ENCODE measurements around the gene JARID2.

DNA sequence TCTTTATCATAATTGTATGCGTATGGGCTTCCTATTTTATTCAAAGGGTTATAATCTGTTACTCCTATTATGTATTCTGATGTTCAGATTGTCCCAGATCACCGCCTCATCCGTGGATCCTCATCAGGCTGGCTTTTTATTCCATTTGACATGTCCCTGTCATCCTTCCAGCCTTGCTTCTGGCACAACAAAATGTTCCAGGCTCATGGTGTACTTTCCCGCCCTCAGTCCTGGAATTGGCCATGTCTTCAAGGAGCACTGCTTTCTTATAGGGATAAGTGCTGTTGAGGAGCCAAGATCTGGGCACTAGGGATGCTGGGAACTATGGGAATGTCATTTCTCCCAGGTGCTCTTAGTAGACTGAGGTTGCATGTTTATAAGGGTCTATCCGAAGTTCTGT lies 207.8 kb downstream of the JARID2 start:
- no peak for TF ChIP-seq EP300 (IDR thresholded peaks at IDR 0.05; ENCODE audit: borderline replicate concordance in 1 of 2, control insufficient read depth in 1 of 2, low read depth in 2 of 2, low read length in 2 of 2)
- TF ChIP-seq, protein P1, sequence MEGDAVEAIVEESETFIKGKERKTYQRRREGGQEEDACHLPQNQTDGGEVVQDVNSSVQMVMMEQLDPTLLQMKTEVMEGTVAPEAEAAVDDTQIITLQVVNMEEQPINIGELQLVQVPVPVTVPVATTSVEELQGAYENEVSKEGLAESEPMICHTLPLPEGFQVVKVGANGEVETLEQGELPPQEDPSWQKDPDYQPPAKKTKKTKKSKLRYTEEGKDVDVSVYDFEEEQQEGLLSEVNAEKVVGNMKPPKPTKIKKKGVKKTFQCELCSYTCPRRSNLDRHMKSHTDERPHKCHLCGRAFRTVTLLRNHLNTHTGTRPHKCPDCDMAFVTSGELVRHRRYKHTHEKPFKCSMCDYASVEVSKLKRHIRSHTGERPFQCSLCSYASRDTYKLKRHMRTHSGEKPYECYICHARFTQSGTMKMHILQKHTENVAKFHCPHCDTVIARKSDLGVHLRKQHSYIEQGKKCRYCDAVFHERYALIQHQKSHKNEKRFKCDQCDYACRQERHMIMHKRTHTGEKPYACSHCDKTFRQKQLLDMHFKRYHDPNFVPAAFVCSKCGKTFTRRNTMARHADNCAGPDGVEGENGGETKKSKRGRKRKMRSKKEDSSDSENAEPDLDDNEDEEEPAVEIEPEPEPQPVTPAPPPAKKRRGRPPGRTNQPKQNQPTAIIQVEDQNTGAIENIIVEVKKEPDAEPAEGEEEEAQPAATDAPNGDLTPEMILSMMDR (IDR thresholded peaks at IDR 0.05 in 2 of 3, conservative IDR thresholded peaks at IDR 0.05 in 1 of 3; ENCODE audit: control insufficient read depth in 2 of 3, extremely low read depth in 1 of 3, insufficient read depth in 1 of 3, low read depth in 3 of 3, low read length in 3 of 3) = no peak
- TF ChIP-seq, protein P2, sequence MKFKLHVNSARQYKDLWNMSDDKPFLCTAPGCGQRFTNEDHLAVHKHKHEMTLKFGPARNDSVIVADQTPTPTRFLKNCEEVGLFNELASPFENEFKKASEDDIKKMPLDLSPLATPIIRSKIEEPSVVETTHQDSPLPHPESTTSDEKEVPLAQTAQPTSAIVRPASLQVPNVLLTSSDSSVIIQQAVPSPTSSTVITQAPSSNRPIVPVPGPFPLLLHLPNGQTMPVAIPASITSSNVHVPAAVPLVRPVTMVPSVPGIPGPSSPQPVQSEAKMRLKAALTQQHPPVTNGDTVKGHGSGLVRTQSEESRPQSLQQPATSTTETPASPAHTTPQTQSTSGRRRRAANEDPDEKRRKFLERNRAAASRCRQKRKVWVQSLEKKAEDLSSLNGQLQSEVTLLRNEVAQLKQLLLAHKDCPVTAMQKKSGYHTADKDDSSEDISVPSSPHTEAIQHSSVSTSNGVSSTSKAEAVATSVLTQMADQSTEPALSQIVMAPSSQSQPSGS (IDR thresholded peaks at IDR 0.05; ENCODE audit: low read length) = no peak
